HUES48 (cell line): Measurements from ENCODE around the gene MYLK4.

Experiments
- H3K27ac ChIP-seq: one replicate; pipeline ENCODE4 v1.7.0; 2013; ENCODE audit warnings: low read depth, low read length, inconsistent platforms
- H3K27me3 ChIP-seq: 2 replicates; pipeline ENCODE4 v1.6.1; 2013; ENCODE audit warnings: mild to moderate bottlenecking, low read length; ENCODE audit not compliant: control insufficient read depth, insufficient read depth
- H3K36me3 ChIP-seq: 2 replicates; pipeline ENCODE4 v1.6.1; 2013; ENCODE audit warnings: low read length; ENCODE audit not compliant: control insufficient read depth, insufficient read depth
- H3K4me1 ChIP-seq: 2 replicates; pipeline ENCODE4 v1.6.1; 2013; ENCODE audit warnings: mild to moderate bottlenecking, low read length; ENCODE audit not compliant: control insufficient read depth, insufficient read depth
- H3K4me3 ChIP-seq: 2 replicates; pipeline ENCODE4 v1.5.1; 2013; ENCODE audit warnings: mild to moderate bottlenecking, low read depth, low read length
- H3K9ac ChIP-seq: 2 replicates; pipeline ENCODE4 v1.6.1; 2013; ENCODE audit warnings: mild to moderate bottlenecking, low read depth, low read length, moderate library complexity
- H3K9me3 ChIP-seq: 2 replicates; pipeline ENCODE4 v1.6.1; 2013; ENCODE audit warnings: low read length; ENCODE audit not compliant: control insufficient read depth, insufficient read depth

The MYLK4 gene

GRCh38 chr6:2636672-2637071 lies 114.0 kb downstream of the MYLK4 start:
- Histone ChIP-seq H3K36me3 (no peaks in the 10 kb centered on the region), H3K4me3 (no peak overlapping the region), H3K27ac (no peak overlapping the region), H3K9me3 (no peaks in the 10 kb centered on the region), H3K4me1 (peaks cover 25% of the 10 kb centered on the region), H3K27me3 (peaks cover 10% of the 10 kb centered on the region), H3K9ac (no peak overlapping the region)

DNA sequence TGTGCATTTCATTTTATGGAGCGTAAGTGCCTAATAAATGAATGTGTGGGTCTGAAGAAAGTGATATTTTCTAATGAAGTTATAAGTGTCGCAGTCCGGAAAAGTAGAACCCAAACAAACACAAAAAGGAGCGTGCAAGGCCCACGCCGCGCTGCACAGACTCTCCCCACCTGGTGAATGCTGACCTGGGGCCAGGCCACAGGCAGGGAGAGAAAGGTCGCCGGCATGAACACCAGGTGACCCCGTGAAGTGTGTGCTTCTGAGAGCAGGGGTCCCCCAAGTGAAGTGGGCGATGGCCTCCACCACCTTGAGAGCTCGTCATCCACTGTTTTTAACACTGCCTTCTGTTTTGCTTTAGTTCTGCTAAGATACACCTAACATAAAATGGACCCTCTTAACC lies 114.8 kb downstream of the MYLK4 start:
- H3K36me3 ChIP-seq: no peaks in the 10 kb centered on the region
- H3K4me1 ChIP-seq: peaks cover 18% of the 10 kb centered on the region
- H3K9ac ChIP-seq: no peak overlapping the region
- H3K27ac ChIP-seq: no peak overlapping the region
- no peaks in the 10 kb centered on the region for H3K9me3 ChIP-seq
- no peak overlapping the region for H3K4me3 ChIP-seq
- H3K27me3 ChIP-seq: peaks cover 10% of the 10 kb centered on the region

DNA sequence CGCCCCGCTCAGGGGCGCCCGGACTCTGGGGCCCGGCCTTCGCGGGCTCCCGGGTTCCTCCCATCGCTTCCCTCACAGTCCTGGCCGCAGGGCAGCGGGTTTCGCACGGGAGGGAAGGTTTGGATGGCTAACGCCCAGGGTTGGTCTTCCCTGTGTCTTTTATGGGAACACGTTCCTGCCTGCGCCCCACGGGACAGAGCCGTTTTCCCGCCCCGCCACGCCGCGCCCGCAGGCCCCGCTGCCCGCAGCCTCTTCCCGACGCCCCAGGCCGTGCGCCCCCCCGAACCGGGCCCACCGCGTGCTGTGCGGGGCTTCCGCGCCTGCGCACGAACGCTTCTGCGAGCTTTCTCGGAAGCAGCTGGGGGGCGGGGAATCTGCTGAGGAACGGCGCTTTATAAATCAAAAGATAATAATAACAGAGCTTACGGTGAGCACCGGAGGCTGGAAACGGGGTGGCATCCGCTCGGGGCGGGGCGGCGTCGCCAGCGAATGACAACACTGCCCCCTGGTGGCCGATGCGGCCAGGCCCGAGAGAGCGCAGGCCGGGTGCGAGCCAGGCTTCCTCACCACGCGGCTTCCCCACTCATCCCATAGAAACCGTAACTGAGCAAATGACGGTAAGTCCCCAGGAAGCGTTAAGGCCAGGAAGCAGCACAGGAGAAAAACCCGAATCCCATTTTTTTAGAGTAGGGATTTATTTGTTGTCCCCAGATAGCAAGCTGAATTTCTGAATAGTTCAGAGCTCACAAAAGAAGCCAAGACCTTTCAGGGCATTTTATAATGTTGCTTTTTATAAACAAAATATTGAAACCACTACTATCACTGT lies 116.4 kb downstream of the MYLK4 start:
- H3K9me3 ChIP-seq: no peaks in the 10 kb centered on the region
- no peaks in the 10 kb centered on the region for H3K36me3 ChIP-seq
- no peak overlapping the region for H3K9ac ChIP-seq
- no peak overlapping the region for H3K27ac ChIP-seq
- H3K4me1 ChIP-seq: peaks cover 8% of the 10 kb centered on the region
- peaks cover 10% of the 10 kb centered on the region for H3K27me3 ChIP-seq
- H3K4me3 ChIP-seq: peak overlapping the region; percentile 45; the same call in 1 of the 2 replicates

DNA sequence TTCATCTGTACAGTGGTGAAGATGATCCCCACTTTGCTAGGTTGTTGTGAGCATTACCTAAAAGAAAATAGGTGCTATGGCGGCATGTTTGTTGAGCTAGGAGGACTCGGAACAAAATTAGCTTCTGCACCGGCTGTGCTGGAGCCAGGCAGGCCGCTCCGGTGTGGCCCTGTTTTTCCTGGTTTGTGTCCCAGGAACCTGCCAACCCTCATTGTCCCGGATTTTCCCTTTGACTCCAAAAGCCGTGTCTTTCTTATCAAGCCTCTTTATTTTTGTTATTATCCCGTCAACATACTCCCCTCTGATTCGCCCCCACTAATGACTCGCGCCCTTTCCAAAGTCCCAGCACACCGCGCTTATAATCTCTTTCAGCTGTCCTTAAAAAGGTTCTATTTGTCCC lies 117.0 kb downstream of the MYLK4 start:
- H3K4me1 ChIP-seq: peaks cover 8% of the 10 kb centered on the region
- peaks cover 10% of the 10 kb centered on the region for H3K27me3 ChIP-seq
- no peak overlapping the region for H3K27ac ChIP-seq
- peak overlapping the region; percentile 45; the same call in 1 of the 2 replicates for H3K4me3 ChIP-seq
- no peak overlapping the region for H3K9ac ChIP-seq
- H3K36me3 ChIP-seq: no peaks in the 10 kb centered on the region
- no peaks in the 10 kb centered on the region for H3K9me3 ChIP-seq

DNA sequence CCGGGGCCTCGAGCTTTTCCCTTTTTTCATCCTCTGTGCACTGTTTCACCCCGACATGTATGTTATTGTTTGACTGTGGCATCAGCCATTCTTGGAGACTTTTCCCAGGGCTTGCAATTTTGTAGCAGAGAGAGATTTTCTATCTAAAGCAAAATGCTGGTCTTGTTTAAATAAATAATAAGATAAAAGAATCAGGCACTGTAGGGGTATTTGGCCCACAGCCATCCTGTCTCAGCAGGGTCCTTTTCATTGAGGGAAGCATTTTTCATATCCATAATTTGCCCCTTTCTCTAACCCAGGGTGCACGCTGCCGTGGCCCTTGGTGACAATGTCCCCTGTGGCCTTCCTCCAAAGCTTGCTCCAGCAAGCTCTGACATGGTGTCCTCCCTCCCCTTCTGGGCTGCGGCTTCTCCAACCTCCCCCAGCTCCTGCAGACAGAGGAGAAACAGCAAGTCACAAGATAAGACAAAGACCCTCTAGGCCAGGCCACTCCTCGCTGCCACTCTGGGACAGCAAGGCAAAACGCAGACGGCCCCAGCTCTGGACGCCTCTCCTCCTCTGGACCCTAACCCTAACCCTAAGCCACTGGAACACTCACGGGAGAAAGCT lies 117.6 kb downstream of the MYLK4 start:
- Histone ChIP-seq H3K9ac (no peak overlapping the region), H3K9me3 (no peaks in the 10 kb centered on the region), H3K36me3 (no peaks in the 10 kb centered on the region), H3K4me1 (peaks cover 8% of the 10 kb centered on the region), H3K27me3 (peaks cover 10% of the 10 kb centered on the region), H3K4me3 (no peak overlapping the region), H3K27ac (no peak overlapping the region)

DNA sequence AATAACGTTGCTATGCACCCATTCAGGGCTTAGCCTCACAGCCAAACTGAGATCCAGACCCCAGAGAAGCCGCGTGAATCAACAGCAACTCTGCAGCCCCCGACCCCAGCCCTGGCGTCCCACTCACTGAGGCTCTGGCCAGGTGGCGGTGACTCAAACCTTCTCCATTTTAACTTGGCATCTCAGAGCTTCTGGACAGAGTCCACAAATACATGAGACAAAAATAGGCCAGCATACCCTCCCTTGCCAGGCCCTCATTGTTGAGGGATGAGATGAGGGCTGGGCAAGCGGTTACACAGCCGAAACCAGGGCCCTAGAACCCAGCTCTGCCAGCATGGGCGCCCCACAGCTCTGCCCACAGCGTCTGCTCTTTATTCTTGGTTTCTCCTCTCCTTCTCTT lies 118.4 kb downstream of the MYLK4 start:
- no peak overlapping the region for H3K9ac ChIP-seq
- peaks cover 8% of the 10 kb centered on the region for H3K4me1 ChIP-seq
- H3K27me3 ChIP-seq: peaks cover 10% of the 10 kb centered on the region
- no peaks in the 10 kb centered on the region for H3K9me3 ChIP-seq
- no peak overlapping the region for H3K4me3 ChIP-seq
- H3K27ac ChIP-seq: no peak overlapping the region
- H3K36me3 ChIP-seq: no peaks in the 10 kb centered on the region

DNA sequence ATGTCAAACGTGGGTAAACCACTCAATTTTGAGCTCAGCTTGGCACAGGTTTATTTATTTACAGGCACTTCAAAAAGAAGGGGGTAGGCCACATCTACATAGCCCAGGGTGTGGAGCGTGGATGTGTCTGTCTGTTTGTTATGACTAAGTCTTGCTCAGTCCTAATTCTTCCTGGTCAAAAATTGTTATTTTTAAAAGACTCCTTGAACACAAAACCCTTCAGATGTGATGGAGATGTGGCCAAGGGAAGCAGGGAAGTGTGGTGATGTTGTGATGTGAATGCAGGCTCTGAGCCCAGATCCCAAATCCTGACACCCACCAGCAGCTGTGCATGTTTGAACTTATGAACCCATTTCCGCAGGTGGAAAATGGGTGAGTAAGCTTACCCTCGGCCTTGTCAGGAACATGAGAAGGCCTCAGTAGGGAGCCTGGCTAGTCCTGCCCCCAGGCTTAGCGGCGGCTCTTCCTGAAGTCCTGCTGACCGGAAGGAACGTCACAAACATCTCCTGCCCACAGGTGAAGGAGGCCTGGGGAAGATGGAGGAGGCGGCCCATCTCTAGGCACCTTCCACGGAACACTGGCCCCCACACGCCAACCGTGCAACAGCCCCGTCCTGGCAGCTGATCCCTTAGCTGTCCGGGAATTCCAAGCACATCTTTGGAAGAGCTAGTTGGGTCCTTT lies 119.7 kb downstream of the MYLK4 start:
- Histone ChIP-seq H3K9ac (no peak overlapping the region), H3K4me1 (peaks cover 8% of the 10 kb centered on the region), H3K36me3 (no peaks in the 10 kb centered on the region), H3K27ac (no peak overlapping the region), H3K9me3 (no peaks in the 10 kb centered on the region), H3K4me3 (no peak overlapping the region), H3K27me3 (peaks cover 10% of the 10 kb centered on the region)

DNA sequence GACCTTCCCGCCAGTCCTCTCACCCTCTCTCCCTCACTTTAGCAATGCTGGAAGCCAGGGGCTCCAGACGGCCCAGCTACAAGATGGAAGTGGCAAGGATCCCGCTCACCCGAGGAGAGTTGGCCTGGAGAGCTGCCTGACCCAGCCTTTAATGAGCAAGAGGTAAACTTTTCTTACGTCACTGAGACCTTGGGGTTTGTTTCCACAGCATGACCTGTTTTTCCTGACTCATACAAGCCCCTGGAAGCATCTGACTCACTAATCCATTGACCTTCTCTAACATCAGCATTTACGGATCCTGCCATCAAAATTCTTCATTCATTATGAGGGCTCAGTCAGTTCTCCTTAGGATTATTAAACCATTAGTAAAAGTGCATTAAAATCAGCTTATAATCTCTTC lies 120.4 kb downstream of the MYLK4 start:
- peaks cover 8% of the 10 kb centered on the region for H3K4me1 ChIP-seq
- H3K36me3 ChIP-seq: no peaks in the 10 kb centered on the region
- H3K4me3 ChIP-seq: no peak overlapping the region
- peaks cover 10% of the 10 kb centered on the region for H3K27me3 ChIP-seq
- no peak overlapping the region for H3K9ac ChIP-seq
- peak overlapping the region; percentile 7 for H3K27ac ChIP-seq
- H3K9me3 ChIP-seq: no peaks in the 10 kb centered on the region

DNA sequence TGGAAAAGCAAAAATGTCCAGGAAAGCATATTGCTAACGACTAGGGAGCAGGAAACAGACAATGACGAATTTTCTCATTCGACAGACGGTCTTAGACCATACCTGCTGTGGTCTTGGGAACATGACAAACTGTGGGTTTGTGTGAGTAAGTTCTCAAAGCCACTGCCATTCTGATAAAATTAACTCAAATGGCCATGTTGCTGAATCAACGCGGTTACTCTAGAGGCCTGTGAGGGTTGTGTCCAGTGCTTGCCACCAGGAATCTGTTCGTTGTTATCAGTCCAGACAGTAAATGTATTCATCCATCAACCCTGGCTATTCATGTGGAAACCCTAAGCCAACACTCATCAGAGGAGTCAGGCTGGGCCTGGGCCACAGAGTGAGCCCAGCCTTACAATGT lies 124.3 kb downstream of the MYLK4 start:
- H3K27me3 ChIP-seq: no peaks in the 10 kb centered on the region
- H3K9ac ChIP-seq: no peak overlapping the region
- no peaks in the 10 kb centered on the region; the same call in 1 of the 2 replicates for H3K4me1 ChIP-seq
- H3K4me3 ChIP-seq: no peak overlapping the region
- H3K9me3 ChIP-seq: no peaks in the 10 kb centered on the region
- no peak overlapping the region for H3K27ac ChIP-seq
- no peaks in the 10 kb centered on the region for H3K36me3 ChIP-seq

GRCh38 chr6:2625581-2625980 lies 125.1 kb downstream of the MYLK4 start:
- Histone ChIP-seq H3K27me3 (no peaks in the 10 kb centered on the region), H3K9me3 (no peaks in the 10 kb centered on the region), H3K4me1 (no peaks in the 10 kb centered on the region), H3K4me3 (no peak overlapping the region), H3K36me3 (no peaks in the 10 kb centered on the region), H3K9ac (no peak overlapping the region), H3K27ac (no peak overlapping the region)

DNA sequence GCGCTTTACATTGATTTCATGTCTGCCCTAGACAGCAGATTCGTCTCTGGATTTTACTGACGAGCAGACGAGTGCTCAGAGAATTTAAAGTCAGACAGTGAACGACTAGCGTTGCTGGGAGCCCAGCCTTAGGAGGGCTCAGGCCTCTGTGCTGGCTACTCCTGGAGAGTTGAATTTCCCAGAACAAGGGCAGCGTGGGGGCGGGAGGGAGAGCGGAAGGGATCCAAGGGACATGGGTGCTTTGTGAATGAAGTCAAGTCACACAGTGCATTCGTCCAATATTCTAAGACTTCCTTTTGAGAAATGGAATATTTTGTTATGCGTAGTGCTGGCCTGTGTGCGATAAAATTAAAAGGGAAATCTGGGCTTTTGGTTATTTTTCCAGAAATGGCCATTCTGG lies 126.5 kb downstream of the MYLK4 start:
- Histone ChIP-seq H3K4me1 (no peaks in the 10 kb centered on the region), H3K9me3 (no peaks in the 10 kb centered on the region), H3K4me3 (no peak overlapping the region), H3K27me3 (no peaks in the 10 kb centered on the region), H3K9ac (no peak overlapping the region), H3K36me3 (no peaks in the 10 kb centered on the region), H3K27ac (no peak overlapping the region)
